Transverse colon (tissue), 4 donors: Measurements from ENCODE around the gene TEX53. TPM values are rescaled to one million over a fixed set of nuclear protein-coding genes. Genes with fewer than 3 reads are reported as not detected.

Experiments
- DNase-seq: peaks from one replicate; pipeline ENCODE4 v3.0.0-alpha.2; 2019
- H3K27ac ChIP-seq, 4 donors: fragments of 200-600 bp; sonication (generic); 2 replicates each; pipeline ENCODE4 v1.5.1; 2016 to 2018; ENCODE audit warnings: inconsistent platforms in 4 of 4
- H3K27me3 ChIP-seq: fragments of 200-600 bp; sonication (generic); 2 replicates; pipeline ENCODE4 v1.5.1; 2017; ENCODE audit warnings: inconsistent platforms
- H3K36me3 ChIP-seq, 4 donors: fragments of 200-600 bp; sonication (generic); 2 replicates each; pipeline ENCODE4 v1.5.1; 2017 to 2019; ENCODE audit warnings: inconsistent platforms in 4 of 4
- H3K4me1 ChIP-seq, 4 donors: fragments of 200-600 bp; sonication (generic); 2 replicates each; pipeline ENCODE4 v1.5.1; 2017 to 2020; ENCODE audit warnings: inconsistent platforms in 4 of 4
- H3K4me3 ChIP-seq, 4 donors: fragments of 200-600 bp; sonication (generic); 1 replicate in 1 of 4; 2 replicates in 3 of 4; pipeline versions ENCODE4 v1.5.1 to v1.6.1; 2017 to 2019; ENCODE audit warnings: inconsistent platforms in 4 of 4
- H3K9me3 ChIP-seq, 2 donors: fragments of 200-600 bp; sonication (generic); 2 replicates each; pipeline ENCODE4 v1.5.1; 2017 to 2019; ENCODE audit warnings: inconsistent platforms in 2 of 2
- CTCF ChIP-seq, 5 experiments: fragments of 200-600 bp in 3 of 5; fragments of 450-650 bp in 2 of 5; sonication (generic) in 3 of 5; IDR thresholded peaks; 1 replicate in 2 of 5; 2 replicates in 3 of 5; pipeline ENCODE4 v1.5.1; 2016 to 2017; ENCODE audit warnings: antibody characterized with exemption in 5 of 5, inconsistent platforms in 3 of 5, mild to moderate bottlenecking in 2 of 5, moderate library complexity in 1 of 5
- EP300 ChIP-seq: sonication (generic); formaldehyde crosslinking; IDR thresholded peaks from one replicate; pipeline ENCODE4 v1.6.1; 2017; ENCODE audit warnings: antibody characterized with exemption, low read depth
- POLR2A ChIP-seq: fragments of 450-650 bp; IDR thresholded peaks from one replicate; pipeline ENCODE4 v1.6.1; 2016; ENCODE audit warnings: antibody characterized with exemption, mild to moderate bottlenecking, moderate library complexity
- POLR2AphosphoS5 ChIP-seq, 3 donors: sonication (generic); formaldehyde crosslinking; IDR thresholded peaks; one replicate each; pipeline ENCODE4 v1.6.1; 2016; ENCODE audit warnings: antibody characterized with exemption in 3 of 3
- WGBS, 2 donors: methylation state at CpG; one replicate each; pipeline ENCODE4 v1.1.5; 2018; ENCODE audit warnings: low coverage in 1 of 2; 5-methylcytosine and 5-hydroxymethylcytosine counted together
- in situ Hi-C, 4 donors: fragments of 200-750 bp; cut with MboI; loops; one replicate each; pipeline versions ENCODE4 v1.15.0 to v1.15.1; 2017; ENCODE audit warnings: low sequenced_read_pairs in 3 of 4, low pct_ligation_motif_present in 1 of 4, low pct_unique_long_range_greater_than_20kb in 1 of 4
- intact Hi-C: fragments of 100-400 bp; cut with DNase I; formaldehyde crosslinking; loops from one replicate; pipeline ENCODE4 v1.15.1; 2023; ENCODE audit warnings: low total_unique reads
- total RNA-seq, 4 donors: library from RNA; depleted of rRNA; stranded (reverse); fragments of >200 nt; gene quantifications; one replicate each; pipeline ENCODE4 v1.1.0, GENCODE V29; 2016

Gene TEX53
- total RNA-seq, 4 donors from 2014 or later: not detected

DNA sequence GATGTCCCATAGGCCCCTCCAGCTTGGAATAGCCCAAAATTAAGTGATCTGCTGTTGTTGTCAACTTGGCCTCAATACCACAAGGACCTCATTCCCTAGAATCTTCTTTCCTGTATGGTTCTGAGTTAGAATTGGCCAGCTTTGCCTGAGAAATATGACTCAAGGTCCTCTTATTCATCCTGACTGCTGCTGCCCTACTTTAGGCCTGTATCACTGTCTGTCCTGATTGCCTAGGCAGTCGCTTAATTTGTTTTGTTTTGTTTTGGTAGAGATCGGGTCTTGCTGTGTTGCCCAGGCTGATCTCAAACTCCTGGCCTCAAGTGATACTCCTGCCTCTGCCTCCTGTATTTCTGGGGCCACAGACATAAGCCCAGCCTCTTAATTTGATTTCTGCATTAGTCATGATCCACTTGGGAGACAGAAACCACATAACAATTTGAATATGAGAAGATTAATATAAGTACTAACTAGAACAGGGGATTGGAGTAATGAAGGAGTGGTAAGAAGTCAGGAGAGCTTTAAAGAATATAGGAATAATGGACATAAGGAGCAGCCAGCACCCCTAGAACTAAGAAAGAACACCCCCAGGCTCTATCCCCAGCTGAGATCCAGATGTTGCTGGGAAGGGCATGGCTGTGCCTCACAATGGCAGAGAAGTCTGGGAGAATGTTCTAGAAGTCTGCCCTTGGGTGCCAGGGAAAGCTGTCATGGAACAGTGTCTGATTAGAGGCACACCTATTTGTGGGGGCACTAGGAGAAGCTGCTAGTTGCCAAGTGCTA lies 4.6 kb downstream of the TEX53 start:
- in situ Hi-C loops: loop anchor here (5.0 to 25.0 kb wide), 7 partner anchors 158 to 248 kb away; no protein-coding TSS in a partner anchor
- Histone ChIP-seq H3K36me3 (no peaks in the 10 kb centered on the region), H3K27ac (no peak overlapping the region), H3K9me3 (no peaks in the 10 kb centered on the region), H3K27me3 (no peaks in the 10 kb centered on the region), H3K4me3 (no peak overlapping the region), H3K4me1 (peaks cover 0 to 7% (median 0%) of the 10 kb centered on the region in 4 donors)
- WGBS, 2 donors: 79% methylated on average over 2 of the region's 2 CpGs; no CpG with 5 or more reads in 1 of the 2 donors
- TF ChIP-seq EP300: no peak
- TF ChIP-seq POLR2A: no peak
- intact Hi-C loops: loop anchor here (10.0 kb wide), 1 partner anchor 168 kb away; no protein-coding TSS in a partner anchor
- DNase-seq: no peak

DNA sequence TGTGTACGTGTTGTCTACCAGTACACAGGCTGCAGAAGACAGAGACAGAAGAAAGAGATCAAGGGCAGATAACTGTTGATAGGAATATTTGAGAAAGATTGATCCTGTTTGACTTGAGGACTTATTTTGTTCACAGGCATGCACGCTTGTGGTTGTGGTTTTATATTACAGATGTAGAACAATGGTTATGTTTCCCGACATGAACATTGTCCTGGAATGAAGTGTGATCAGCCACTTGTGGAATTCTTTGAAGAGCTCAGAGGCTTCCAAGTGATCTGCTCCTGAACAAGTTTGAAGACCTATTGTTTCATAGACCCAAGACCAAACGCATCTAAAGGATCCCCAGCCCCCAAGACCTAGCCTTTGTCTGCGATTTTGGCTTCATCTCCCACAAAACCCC lies 13.7 kb downstream of the TEX53 start:
- peaks cover 0 to 29% (median 10%) of the 10 kb centered on the region in 4 donors for H3K36me3 ChIP-seq
- no peaks in the 10 kb centered on the region for H3K4me1 ChIP-seq
- WGBS, 2 donors: 83 to 90% methylated on average over 1 to 5 of the region's 5 CpGs

GRCh38 chr9:114643001-114643400 lies 14.6 kb downstream of the TEX53 start:
- Histone ChIP-seq H3K9me3 (no peaks in the 10 kb centered on the region), H3K27me3 (no peaks in the 10 kb centered on the region), H3K4me3 (no peak overlapping the region), H3K36me3 (peaks cover 0 to 32% (median 13%) of the 10 kb centered on the region in 4 donors), H3K27ac (no peak overlapping the region), H3K4me1 (no peaks in the 10 kb centered on the region)
- WGBS, 2 donors: 73 to 94% methylated on average over 3 to 8 of the region's 8 CpGs
- no peak for DNase-seq
- no peak for TF ChIP-seq POLR2AphosphoS5 (IDR thresholded peaks at IDR 0.05)
- no peak for TF ChIP-seq CTCF (IDR thresholded peaks at IDR 0.05)
- no peak for TF ChIP-seq EP300
- TF ChIP-seq POLR2A: no peak
- in situ Hi-C loops (no loop called here), intact Hi-C loops (loop anchor here (1.0 to 10.0 kb wide), 2 partner anchors 27 to 298 kb away; no protein-coding TSS in a partner anchor)

More for the DNA sequence above, 13.7 kb downstream of the TEX53 start:
- H3K27me3 ChIP-seq: no peaks in the 10 kb centered on the region
- intact Hi-C loops: loop anchor here (1.0 to 10.0 kb wide), 2 partner anchors 28 to 299 kb away; no protein-coding TSS in a partner anchor
- H3K27ac ChIP-seq: no peak overlapping the region
- H3K4me3 ChIP-seq: no peak overlapping the region
- in situ Hi-C loops: no loop called here
- TF ChIP-seq CTCF (IDR thresholded peaks at IDR 0.05) (no peak), POLR2A (no peak), POLR2AphosphoS5 (IDR thresholded peaks at IDR 0.05) (no peak), EP300 (no peak)
- DNase-seq: no peak
- H3K9me3 ChIP-seq: no peaks in the 10 kb centered on the region

DNA sequence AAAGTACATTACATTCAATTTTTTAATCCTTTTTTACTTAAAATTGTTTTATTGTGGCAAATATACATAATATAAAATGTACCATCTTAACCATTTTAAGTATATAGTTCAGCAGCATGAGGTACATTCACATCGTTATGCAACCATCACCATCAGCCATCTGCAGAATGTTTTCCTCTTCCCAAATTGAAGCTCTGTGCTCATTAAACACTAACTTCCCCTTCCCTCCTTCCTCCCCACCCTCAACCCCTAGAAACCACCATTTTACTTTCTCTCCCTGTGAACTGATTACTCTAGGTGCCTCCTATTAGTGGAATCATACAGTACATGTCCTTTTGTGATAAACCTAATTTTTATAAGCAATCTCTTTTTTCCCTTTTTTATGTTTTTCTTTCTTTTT lies 15.6 kb downstream of the TEX53 start:
- no peak for DNase-seq
- Histone ChIP-seq H3K4me3 (no peak overlapping the region), H3K27me3 (no peaks in the 10 kb centered on the region), H3K9me3 (no peaks in the 10 kb centered on the region), H3K4me1 (no peaks in the 10 kb centered on the region), H3K36me3 (peaks cover 0 to 32% (median 14%) of the 10 kb centered on the region in 4 donors), H3K27ac (no peak overlapping the region)
- in situ Hi-C loops (no loop called here), intact Hi-C loops (loop anchor here (10.0 kb wide), 1 partner anchor 297 kb away; no protein-coding TSS in a partner anchor)
- TF ChIP-seq POLR2AphosphoS5 (IDR thresholded peaks at IDR 0.05) (no peak), CTCF (IDR thresholded peaks at IDR 0.05) (no peak), POLR2A (no peak), EP300 (no peak)
- WGBS, 2 donors: 71 to 88% methylated on average over 1 of the region's 1 CpG
